NB4 (cell line): ENCODE data around the gene RNF7.

Source experiments
- CTCF ChIP-seq: IDR thresholded peaks from one replicate; pipeline ENCODE4 v1.5.1; 2012; ENCODE audit warnings: low read depth, low read length
- POLR2A ChIP-seq: IDR thresholded peaks from 2 replicates; pipeline ENCODE4 v1.6.1; 2011; ENCODE audit warnings: mild to moderate bottlenecking; ENCODE audit not compliant: insufficient read length; ENCODE audit errors: extremely low read depth

GRCh38 chr3:141789281-141789680, 51.2 kb downstream of the RNF7 start:
- no peak for TF ChIP-seq CTCF
- no peak for TF ChIP-seq POLR2A
